ENCODE measurements around the gene KCNQ1.

DNA sequence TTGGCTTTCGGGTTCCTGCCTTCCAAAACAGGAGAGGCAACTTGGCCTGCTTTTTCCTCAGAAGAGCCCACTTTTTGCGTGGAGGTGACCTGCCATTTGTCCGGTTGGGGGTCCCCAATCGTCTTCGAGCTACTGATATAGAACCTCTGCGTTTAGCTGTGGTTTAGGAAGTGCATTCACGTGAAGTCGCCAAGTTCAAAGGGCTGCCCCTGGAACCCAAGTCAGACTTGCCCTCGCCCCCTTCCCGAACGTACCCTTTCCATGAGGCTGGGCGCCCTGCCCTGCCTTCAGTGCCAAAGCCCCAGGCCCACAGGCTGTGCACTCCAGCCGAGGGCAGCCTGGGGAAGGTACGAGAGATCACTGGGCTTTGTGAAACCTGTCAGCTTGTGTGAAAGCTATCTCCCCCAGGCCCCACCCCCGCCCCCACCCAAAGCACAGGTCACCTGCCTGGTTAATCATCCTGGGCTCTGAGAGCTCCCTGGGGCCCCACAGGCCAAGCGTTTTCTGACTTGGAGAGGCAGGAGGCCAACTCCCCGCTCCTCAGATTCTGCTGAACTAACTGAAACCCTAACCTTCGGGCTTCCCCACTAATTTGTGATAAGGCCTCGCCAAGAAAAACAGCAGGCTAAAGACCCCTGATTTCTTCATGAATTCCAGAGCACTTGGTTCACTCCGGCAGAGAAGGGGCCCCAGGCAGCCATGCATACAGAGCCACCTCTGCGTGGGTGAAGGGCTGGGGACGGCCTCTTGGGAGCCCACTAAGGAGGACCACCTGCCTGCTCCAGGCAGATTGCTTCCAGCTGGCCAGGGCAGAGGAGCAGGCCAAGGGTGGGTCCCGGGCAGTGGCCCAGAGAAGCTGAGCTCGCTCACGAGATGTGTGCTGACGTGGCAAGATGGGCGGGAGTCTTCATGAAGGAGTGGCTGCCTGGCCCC lies 280.8 kb downstream of the KCNQ1 start:
- TF ChIP-seq, protein P1, sequence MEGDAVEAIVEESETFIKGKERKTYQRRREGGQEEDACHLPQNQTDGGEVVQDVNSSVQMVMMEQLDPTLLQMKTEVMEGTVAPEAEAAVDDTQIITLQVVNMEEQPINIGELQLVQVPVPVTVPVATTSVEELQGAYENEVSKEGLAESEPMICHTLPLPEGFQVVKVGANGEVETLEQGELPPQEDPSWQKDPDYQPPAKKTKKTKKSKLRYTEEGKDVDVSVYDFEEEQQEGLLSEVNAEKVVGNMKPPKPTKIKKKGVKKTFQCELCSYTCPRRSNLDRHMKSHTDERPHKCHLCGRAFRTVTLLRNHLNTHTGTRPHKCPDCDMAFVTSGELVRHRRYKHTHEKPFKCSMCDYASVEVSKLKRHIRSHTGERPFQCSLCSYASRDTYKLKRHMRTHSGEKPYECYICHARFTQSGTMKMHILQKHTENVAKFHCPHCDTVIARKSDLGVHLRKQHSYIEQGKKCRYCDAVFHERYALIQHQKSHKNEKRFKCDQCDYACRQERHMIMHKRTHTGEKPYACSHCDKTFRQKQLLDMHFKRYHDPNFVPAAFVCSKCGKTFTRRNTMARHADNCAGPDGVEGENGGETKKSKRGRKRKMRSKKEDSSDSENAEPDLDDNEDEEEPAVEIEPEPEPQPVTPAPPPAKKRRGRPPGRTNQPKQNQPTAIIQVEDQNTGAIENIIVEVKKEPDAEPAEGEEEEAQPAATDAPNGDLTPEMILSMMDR (IDR thresholded peaks at IDR 0.05; ENCODE audit: borderline replicate concordance, extremely low read depth, low read length, poor library complexity, severe bottlenecking) = no peak
- TF ChIP-seq EZH2 (IDR thresholded peaks at IDR 0.05; ENCODE audit: borderline replicate concordance, low read depth, low read length, severe bottlenecking) = no peak
